ENCODE measurements around the gene IFT20.

IFT20 gene

DNA sequence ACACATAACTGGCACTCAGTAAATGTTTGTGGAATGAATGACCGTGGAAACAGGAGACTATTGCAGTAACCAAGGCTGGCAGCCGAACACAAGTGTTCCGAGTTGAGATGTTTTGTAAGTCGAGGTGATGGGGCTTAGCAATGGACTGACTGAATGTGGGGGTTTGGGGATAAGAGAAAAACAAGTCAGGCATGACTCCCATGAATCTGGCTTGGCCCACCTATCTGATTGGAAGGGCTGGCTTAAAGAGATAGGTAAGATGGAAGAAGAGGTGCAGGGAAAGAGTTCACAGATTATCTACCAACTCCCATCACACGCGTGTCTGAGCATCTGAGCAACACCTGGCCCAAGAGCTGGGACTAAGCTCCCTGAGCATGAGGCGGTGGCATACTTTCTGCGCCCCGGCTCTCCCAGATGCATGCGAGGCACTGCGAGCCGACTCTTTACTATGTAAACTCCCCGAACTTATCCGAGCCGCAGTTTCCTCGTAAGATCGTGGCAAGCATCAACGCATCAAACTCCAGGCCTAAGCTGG, 539 bp downstream of the IFT20 start:
- DNase-seq (ENCODE audit: low spot score), result peak; percentile 34

DNA sequence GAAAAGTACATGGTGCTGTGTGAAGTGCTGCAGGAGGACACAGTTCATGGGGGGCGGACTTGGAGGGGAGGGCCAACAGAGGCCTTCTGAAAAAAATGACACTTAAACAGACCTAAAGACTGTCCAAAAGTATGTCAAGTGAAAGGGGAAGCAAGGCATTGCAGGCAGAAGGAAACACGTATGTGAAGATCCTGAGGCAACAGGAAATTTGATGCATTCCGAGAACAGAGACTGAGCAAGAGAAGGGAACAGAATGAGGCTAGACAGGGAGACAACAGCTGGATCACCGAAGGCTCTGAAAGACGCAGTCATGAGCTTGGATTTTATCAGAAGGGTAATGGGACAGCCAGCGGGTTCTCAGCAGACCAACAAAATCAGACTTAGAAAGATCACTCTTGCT, 1.1 kb downstream of the IFT20 start:
- DNase-seq (ENCODE audit: low spot score), result no peak

DNA sequence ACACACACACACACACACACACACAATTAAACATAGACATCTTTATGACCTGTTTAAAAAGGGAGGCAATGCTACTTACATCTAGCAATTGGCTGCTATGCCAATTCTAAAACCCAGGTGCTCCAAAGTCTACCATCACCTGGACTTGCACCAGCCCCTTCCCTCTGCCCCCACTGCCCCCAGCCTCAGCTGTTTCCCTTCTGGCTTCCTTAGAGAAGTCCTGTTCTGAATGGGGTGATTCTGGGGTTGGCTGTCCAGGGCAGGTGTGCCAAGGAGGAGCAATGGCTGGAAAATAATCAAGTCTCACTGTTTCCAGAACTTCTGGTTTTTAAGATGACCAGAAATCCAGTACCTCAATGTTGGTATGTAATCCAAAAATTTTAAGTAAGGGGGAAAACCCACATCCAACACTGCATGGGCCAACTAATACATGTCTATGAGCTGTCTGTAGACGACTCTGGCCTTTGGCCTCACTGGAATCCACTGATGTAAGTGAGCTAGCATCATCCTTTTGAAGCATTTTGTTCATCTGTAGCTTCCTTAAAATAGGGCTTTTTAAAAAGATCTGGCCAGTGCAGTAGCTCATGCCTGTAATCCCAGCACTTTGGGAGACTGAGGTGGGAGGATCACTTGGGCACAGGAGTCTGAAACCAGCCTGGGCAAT, 2.1 kb downstream of the IFT20 start:
- no peak for DNase-seq (ENCODE audit: low spot score)

DNA sequence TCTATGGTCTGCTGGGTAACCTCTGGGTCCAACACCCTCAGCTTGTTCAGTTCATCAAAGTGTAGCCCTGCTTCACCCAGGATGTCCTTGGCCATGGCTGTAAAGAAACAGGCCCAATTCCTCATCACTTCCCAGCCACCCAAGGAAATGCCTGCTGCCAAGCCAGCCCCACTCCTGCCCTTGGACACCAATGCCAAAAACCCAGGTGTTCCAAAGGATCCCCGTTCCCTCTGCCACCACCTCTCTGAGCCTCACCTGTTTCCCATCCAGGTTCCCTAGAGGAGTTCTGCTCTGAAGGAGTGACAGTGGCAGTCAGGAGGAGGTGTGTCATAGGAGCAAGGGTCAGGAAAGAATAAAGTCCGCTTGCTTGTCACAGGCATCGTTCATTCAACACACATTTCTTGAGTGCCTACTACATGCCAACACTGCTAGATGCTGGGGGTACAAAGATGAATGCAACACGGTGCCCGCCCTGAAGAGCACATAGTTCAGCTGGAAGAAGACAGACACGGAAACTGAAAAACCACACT, 3.3 kb downstream of the IFT20 start:
- no peak for DNase-seq (ENCODE audit: low spot score)

DNA sequence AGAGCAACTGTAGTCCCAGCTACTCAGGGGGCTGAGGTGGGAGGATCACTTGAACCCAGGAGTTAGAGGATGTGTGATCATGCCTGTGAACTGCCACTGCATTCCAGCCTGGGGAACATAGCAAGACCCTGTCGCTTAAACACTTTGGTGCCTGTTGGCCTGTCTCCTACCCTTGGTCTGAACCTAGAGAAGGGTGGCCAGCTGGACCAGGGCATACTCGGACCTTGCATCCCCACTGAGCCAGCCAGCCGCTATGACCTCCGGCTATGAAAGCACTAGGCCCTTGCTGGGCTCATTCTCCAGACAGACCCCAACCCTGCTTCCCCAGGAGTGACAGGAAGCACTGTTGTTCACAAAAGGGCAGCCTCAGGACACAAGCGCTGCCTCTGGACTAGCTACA, 4.6 kb downstream of the IFT20 start:
- no peak for DNase-seq (ENCODE audit: low spot score)

DNA sequence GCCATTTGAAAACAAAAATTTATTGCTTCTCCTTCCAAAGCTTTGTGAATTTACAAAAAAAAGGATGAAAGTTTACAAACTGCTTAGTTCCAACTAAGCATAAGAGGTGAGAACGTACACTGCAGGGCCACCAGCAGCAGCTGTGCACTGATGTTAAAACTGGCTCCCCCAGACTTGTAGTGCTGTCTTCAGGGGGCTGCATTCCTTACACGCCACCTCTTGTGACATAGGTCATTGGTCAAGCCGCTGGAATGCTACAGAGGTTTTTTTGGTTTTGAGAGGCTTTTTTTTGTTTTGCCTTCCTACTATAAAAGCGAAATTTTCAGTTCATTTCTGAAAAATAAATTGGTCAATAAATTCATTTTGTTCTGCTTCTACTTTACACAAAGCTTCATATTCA, 6.9 kb downstream of the IFT20 start:
- no peak for DNase-seq (ENCODE audit: low spot score)

DNA sequence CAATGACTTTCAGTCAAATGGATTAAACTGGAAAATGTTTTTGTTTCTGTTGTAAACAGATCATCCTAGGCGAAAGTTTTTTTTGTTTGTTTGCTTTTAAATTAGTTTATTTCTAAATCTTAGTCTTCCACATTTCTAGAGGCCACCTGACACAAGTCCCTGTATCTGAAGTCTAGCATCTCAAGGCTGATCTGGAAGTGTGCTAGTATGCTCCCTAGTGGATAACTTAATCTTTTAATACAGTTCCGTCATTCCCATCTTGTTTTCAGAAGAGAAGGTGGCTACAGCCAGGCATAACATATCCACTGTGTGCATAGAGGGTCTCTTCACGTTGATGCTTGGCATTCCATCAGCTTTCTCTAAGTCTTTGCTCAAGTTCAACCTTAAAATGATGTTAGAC, 7.6 kb downstream of the IFT20 start:
- no peak for DNase-seq (ENCODE audit: low spot score)

DNA sequence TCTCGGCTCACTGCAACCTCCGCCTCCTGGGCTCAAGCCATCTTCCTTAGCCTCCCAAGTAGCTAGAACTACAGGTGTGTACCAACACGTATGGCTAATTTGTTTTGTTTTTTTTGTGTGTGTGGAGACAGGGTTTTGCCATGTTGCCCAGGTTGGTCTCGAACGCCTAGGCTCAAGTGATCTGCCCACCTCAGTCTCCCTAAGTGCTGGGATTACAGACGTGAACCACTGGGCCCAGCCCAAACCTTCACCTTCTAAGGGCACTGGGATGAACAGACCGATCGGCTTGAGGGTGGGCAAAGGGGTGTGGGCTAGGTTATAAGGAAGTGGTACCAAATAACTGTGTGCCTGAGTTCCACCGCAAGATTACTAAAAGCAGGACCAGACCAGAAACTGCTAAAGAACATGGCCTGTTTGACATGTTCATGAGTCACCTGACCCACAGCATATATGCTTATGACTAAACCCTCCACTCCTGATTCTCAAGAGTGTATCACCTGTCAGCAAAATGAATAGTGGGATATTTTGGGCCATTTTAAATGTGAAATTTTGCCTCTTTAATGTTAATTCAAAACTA, 8.2 kb downstream of the IFT20 start:
- no peak for DNase-seq (ENCODE audit: low spot score)

DNA sequence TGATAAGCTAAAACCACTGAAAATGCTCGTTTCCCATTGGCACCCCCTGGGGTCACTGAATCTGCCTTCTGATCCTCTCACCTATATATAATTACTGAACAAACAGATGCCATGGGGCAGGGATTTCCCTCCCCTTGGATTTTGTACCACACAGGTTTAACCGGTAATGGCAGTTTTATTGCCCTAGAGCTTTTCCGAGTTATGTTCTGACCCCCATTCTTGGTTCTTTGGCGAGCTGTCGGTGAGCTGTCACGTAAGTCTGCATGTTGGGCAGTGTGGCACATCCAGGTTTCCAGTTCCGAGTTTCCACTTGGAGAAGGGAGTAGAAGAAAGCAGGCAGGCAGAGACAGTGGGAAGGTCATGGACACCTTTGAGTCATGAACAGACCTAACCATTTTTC, 9.2 kb downstream of the IFT20 start:
- no peak for DNase-seq (ENCODE audit: low spot score)

DNA sequence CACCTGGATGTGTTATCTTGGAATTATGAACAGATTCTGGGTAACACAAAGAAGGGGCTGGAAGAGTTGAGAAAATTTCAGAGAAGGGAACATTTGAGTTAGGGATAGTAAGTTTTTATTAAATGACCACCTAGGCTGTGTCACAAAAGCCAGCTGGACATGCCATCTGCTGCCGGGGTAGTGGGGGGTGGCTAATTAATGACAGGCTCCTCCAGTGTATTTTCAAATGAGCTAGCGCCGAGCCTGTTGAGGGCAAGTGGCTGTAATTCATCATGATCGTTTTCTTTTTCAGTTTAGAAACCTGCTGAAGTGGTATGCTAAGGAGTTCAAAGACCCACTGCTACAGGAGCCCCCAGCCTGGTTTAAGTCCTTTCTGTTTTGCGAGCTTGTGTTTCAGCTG, 10.1 kb downstream of the IFT20 start:
- no peak for DNase-seq (ENCODE audit: low spot score)

DNA sequence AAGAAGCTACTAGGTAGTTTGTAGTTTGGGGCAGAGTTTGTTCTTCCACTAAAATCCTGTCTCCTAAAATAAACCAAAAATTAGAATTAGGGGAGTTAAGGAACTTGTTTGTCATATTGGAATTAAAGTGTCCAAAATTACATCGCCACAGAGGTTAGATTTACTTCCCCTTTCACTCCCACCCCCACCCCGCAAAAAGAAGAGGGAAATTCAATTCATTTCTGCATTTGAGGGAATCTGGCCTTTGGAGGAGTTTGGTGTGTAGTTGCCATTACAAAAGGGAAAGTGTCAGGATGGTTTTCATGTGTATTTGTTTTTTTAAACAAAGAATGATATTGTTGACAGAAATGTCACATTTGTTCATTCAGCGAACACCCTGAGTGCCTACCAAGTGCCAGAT, 10.5 kb downstream of the IFT20 start:
- no peak for DNase-seq (ENCODE audit: low spot score)

DNA sequence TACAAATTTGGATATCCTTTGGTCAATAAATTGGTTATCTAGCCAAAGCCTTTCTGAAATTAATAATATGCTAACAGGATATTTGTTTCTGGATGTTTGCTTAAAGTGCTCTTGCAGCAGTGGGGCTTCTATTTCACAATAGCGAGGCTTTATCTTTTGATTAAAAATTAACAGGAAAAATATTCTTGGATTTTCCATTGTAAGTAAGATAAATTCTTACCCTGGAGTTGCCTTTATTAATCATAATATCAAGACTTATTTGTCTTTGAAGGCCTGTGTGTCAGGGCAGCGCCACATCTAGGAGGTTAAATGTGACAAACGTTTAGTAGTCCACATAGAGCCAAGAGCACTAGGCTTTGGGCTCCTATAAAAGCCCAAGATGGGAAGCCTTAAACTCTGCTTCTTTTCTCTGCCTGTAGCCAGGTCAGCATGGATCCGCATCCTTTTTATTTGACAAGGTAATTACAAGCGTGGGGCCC, 11.0 kb downstream of the IFT20 start:
- DNase-seq (ENCODE audit: low spot score), result no peak

DNA sequence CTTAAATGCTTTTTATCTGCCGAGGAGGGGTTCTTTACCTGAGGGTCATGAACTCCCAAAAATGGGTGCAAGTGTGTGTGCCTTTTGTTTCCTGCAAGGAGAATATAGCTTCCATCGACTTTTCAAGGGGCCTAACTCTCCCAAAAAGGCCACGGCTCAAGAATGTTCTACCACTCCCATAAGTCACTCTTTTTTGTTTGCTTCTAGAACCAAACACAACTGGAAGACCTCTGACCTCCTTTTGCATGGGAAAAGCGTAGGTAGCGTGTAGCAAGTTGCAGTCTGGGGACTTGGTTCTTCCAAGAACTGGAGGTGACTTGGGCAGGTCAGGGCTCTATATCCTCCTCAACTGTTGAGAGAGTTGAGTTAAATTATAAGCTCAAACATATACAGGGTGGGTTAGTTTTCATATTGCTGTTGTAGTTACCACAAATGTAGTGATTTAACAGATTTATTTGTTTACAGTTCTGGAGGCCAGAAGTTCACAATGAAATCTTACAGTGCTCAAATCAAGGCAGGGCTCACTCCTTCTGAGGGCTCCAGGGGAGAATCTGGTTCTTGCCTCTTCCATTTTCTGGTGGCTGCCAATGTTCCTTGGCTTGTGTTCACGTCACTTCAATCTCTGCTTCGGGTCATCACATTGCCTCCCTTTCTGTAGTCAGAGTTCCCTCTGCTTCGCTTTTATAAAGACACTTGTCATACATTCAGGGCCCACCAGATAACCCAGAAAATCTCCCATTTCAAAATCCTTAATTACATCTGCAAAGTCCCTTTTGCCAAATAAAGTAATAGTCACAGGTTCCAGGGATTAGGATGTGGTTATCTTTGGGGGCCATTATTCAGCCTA, 14.8 kb downstream of the IFT20 start:
- no peak for DNase-seq (ENCODE audit: low spot score)

DNA sequence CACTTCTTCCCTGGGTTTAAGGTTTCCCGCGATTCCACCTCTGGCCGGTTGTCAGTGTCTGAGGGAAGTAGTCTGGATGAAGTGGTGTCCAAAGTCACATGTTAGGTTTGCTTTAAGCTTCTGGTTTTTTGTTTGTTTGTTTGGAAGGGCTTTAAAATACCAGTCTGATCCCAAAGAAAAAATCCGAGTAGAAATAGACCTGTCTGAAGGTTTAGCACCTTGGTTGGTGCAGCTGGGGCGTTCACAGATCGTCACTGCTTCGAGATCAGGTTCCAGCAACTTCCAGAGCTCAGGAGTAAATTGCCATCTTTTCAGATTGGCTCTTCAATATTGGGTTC, 15.7 kb downstream of the IFT20 start:
- no peak for DNase-seq (ENCODE audit: low spot score)

DNA sequence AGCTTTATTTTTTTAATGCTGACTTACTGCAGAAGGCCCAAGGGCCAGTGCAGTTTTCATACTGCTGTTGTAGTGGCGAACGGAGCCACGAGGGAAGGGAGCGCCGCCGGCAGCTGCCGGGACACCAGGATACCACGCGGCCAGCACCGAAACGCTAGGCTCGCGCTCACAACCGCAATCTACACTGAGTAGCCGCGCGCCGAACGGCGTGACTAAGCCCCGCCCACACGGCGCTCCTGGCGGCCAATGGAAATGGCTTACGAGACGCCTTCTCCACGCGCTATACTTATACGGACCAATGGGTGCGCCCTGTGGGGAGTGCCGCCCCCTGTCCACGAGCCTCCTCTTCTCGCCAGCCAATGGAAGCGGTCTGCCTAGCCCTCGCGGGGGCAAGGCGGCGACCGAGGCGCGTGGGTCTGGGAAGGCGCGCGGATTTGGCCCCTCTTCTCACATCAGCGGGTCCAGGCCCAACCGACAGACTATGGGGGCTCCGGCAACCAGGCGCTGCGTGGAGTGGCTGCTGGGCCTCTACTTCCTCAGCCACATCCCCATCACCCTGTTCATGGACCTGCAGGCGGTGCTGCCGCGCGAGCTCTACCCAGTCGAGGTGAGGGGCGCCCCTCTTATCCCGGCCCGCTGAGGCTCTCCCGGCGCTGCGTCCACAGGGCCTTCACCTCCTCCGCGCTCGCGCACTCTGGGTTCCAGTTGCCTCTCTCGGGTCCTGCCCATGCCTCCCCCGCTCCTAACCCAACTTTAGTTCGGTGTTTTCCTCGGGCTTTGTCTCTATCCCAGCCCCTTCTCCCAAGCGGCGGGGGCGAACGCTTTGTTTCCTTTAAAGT, 16.3 kb downstream of the IFT20 start, which contains the start of gene TMEM97:
Gene TMEM97 (plus strand): TSS at position 442 of the 839 bp plus-strand sequence. CDS start 40 bp downstream, at position 482.
- peak; percentile 95 for DNase-seq (ENCODE audit: low spot score)

DNA sequence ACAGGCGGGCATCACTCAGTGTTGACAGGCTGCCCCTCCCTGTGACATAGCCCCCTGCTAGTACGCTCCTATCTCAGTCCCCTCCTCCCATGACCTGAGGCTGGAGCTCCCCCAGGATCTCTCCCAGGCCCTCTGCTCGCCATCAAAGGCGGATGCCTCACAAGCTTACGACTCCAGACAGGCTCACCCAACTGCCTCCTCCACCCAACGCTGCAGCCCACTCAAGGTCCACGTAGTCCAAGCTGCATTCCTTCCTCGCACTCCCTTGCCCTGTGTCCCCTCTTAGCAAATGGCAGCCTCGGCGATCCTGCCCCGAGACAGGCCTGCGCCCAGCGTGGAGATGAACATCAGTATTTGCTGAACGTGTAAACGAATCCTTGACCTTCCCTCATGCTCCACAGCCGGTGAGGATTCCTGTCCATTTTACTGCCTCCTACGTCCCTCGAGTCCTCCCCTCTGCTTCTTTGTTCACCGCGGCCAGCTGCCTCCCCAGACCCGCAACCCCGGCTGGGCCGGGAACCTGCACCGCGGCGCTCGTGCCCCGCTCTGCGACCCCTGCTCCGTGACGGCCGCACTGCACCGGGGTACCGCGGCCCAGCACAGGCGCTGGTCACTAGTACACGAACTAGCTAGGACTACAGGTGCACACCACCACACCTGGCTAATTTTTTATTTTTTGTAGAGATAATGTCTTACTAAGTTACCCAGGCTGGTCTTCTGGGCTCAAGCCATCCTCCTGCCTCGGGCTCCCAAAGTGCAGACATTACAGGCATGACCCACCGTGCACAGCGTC, 17.1 kb downstream of the IFT20 start:
- DNase-seq (ENCODE audit: low spot score), result no peak

DNA sequence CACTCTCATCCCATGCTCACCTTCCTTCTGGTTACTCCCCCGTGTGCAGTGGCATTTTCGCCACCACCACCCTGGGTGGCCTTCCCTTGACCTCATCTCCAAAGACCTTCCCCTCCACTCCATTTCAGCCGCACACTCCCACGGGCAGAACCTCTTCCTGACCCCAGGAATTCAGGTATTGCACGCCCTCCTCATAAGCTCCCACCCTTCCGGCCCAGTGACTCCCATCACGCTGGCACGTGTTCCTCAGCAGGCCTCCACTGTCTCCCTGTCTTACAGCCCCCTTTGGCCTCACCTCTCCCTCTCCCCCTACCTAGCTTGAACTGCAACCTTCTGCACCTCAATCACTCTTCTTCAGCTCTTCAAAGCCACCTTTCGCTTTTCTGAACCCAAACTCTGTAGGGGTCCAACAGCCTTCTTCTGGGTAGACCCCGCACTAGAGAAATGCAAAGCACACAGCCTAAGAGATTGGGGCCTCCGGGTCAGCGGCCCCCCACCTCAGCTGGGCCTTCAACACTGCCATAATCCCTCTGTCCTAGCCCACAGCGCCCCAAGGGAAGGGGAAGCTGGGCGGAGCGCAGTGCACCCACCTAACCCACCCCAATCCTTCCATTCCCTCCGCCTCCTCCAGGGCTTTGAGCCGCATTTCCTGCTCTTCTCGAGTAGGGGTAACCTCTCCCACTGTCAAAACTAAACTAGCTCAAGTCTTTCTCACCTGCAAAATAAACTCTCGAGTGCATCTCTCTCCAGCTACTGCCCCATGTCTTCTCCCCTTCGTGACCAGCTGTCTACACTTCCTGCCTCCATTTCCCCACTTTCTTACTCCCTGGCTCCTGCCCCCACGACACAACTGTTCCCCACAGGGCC, 17.9 kb downstream of the IFT20 start:
- no peak for DNase-seq (ENCODE audit: low spot score)

DNA sequence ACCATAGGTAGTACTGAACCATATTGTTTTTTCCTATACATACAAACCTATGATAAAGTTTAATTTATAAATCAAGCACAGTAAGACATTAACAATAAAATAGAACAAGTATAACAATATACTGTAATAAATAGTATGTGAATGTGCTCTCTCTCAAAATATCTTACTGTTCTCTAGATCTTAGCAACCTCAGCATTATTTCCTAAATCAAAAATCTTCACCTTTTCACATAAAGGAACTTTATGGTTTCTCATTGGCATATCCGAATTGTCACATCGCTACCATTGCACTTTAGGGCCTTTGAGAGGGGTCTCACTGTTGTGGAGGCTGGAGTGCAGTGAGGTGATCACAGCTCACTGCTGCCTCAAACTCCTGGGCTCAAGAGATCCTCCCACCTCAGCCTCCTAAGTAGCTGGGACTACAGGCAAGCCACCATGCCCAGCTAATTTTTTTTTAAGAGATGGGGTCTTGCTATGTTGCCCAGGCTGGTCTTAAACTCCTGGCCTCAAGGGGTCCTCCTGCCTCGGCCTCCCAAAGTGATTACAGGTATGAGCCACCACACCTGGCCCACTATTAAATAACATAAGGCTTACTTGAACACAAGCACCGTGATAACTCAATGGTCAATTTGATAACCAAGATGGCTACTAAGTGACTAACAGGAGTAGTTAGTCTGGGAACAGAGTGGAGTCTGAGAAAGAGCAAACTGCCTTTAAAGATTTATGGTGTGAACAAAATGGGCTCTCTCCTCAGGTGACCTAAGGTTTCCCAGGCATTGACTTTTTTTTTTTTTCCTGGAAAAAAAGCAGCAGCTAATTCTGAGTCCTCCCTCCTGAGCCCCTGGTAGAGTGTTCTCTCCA, 19.2 kb downstream of the IFT20 start:
- no peak for DNase-seq (ENCODE audit: low spot score)

DNA sequence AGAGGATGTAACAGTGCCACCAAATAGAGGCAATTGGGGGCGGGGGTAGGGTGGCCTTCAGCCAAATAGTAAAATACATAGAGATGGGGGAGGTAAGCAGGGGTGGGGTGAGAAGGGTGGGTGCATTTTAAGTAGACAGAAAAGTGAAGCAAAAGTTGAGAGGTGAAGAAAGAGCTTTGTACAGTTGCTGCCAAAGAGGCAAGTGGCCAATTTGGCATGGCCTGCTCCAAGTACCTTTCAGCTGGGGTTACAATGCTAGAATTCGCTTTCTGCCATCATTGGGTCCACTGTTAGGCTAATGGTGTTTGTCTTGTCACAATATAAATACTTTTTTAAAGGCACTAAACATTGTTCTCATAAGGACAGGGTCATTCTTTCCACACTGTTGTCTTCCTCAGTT, 21.4 kb downstream of the IFT20 start:
- DNase-seq (ENCODE audit: low spot score), result no peak
